ENCODE results near the gene DNAI1. TPM values are rescaled to one million over a fixed set of nuclear protein-coding genes. Genes with fewer than 3 reads are reported as not detected.
"Not testable (repeated sequence)": the region's sequence is repeated elsewhere in the genome, so short reads cannot be mapped to it uniquely, and the experiment has no call there.

Gene DNAI1
- total RNA-seq, 8 experiments from 2014 or later = 0.61 to 11.5 (median 2.4) TPM

DNA sequence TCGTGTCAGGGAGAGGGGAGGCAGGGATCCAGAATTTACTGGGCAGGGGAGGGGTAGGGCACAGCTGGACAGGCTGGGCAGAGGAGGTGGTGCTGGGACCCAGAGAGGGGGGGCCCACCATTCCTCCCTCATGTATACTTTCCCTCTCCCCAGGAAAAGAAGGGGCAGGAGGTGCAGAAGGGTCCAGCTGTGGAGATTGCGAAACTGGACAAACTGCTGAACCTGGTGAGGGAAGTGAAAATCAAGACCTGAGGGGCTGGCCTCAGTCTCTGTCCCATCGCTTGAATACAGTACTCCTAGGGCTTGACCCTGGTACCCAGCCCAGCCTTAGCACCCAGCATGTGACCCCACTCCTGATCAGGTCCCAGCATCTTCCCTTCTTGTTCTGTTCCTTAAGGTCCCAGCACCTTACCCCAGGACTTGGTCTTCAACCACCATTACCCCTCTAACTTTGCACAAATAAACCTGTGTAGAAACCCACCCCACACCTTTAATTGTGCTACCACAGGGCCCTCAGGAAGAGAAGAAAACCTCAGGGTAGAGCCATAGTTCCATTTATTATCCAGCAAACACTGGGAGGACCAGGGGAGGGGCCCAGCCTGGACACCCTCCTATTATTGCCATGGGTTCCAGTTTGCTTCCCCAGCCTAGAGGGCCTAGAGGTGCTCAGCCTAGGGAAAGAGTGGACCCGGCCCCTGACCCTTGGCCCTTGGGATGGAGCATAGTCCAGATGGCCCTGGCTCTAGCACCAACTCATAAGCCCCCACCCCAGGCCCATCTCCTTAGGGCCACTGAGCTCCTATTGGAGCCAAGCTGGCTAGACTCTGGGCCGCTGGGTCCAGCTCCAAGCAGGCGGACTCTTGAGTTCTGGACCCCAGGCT is 62.1 kb downstream of the DNAI1 start:
- ATAC-seq (replicated peaks in 6 of 8) = no peak
- no peak overlapping the region for H3K27ac ChIP-seq
- in situ Hi-C loops (cut with MboI; ENCODE audit: low pct_unique_long_range_greater_than_20kb in 2 of 9, low sequenced_read_pairs in 9 of 9, unreplicated experiment in 9 of 9) = no loop called here
- 100% methylated on average over 1 to 2 of the region's 6 CpGs; no CpG with 5 or more reads in 8 of the 10 experiments for WGBS, 10 experiments
- peaks cover 9 to 14% of the 10 kb centered on the region in 2 donors for H3K4me1 ChIP-seq (replicated peaks in 1 of 2)
- no peak overlapping the region for H3K4me3 ChIP-seq

DNA sequence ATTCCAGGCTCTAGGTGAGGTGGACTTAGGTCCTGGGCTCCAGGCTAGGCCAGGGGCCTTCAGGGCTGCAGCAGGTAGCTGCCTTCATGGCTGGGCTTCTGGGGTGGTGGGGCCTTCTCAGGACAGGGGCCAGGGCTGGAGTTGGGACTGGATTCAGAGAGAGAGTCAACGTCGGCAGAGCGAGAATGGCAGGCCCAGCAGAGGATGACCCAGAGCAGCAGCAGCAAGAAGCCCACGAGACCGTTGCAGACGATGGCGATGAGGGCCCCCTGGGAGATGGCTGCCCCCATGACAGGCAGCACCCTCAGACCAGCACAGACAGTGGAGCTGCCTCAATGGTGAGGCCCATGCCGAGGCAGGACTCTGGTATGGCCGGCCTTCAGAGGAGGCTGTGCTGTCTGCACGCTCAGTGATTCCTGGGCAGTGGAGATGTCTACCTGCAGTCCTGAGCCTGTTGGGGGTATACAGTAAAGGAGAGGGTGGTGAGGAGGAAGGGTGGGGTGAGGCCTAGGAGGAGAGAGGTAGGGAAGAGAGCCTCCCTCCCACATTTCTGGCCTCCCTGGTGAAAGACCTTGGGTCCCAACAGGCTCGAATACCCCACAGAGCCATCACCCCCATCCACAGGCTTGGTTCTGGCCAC is 62.9 kb downstream of the DNAI1 start:
- H3K27ac ChIP-seq = no peak overlapping the region
- ATAC-seq (replicated peaks in 6 of 8) = no peak

DNA sequence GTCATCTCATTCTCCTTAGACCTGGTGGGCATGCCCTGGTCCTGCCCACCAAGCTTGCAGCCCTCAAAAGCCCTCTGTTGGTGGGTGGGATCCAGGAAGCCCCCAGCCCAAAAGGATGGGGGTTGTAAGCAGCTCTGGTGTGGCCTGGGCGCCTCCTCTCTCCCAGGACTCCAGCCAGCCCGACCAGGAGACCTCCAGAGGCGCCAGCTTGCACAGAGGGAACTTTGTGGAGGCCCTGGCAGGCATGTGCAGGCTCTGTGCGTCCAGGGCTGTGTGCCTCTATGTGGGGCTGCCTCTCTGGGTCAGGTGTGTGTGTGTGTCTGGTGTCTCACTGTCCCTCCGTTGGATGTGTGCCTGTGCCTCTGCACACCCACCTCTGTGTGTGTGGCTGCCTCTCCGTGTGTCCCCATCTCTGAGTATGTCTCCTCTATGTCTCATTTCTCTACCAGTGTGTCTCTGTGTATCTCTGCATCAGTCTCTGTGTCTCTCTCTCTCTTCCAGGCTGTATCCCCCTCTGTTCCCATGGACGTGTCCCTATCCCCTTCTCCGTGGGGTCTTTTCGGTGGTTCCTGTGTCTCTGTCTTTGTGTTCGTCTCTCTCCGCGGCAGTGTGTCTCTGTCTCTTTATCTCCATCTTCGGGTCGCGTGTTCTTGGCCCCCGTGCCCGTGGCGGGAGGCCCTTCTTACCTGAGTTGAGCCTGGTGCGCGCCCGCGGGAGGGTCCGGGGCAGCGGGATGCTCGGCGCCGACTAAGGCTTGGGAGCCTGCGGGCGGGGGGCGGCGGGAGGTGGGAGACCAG is 63.7 kb downstream of the DNAI1 start:
- Histone ChIP-seq H3K4me1 (replicated peaks in 1 of 2) (peaks cover 9 to 14% of the 10 kb centered on the region in 2 donors), H3K27ac (peak overlapping the region; percentile 40 to 44), H3K4me3 (peak overlapping the region; percentile 39 to 54 (median 45))
- peak in 1 of 8 experiments; percentile 0 for ATAC-seq (replicated peaks in 6 of 8)
- 0 to 25% (median 12%) methylated on average over 1 to 8 of the region's 31 CpGs; no CpG with 5 or more reads in 7 of the 10 experiments for WGBS, 10 experiments
- in situ Hi-C loops (cut with MboI; ENCODE audit: low pct_unique_long_range_greater_than_20kb in 2 of 9, low sequenced_read_pairs in 9 of 9, unreplicated experiment in 9 of 9) = no loop called here

More for the DNA sequence above, 62.9 kb downstream of the DNAI1 start:
- in situ Hi-C loops (cut with MboI; ENCODE audit: low pct_unique_long_range_greater_than_20kb in 2 of 9, low sequenced_read_pairs in 9 of 9, unreplicated experiment in 9 of 9) = no loop called here
- WGBS, 10 experiments = 87 to 100% (median 94%) methylated on average over 2 to 6 of the region's 11 CpGs; no CpG with 5 or more reads in 7 of the 10 experiments
- peaks cover 9 to 14% of the 10 kb centered on the region in 2 donors for H3K4me1 ChIP-seq (replicated peaks in 1 of 2)
- no peak overlapping the region for H3K4me3 ChIP-seq

GRCh38 chr9:34522971-34523797 is 64.6 kb downstream of the DNAI1 start, which contains the start of gene ENHO:
ENHO (minus strand) TSS chr9:34522990; CDS start chr9:34521695, 1,295 bp downstream.
- 0 to 30% (median 30%) methylated on average over 1 to 3 of the region's 63 CpGs; no CpG with 5 or more reads in 7 of the 10 experiments for WGBS, 10 experiments
- Histone ChIP-seq H3K4me3 (peak within 1 kb of the TSS; percentile 39 to 54 (median 45)), H3K27ac (peak within 1 kb of the TSS; percentile 40 to 44), H3K4me1 (replicated peaks in 1 of 2) (peaks cover 7 to 12% of the 10 kb centered on the region in 2 donors)
- ATAC-seq (replicated peaks in 6 of 8) = peak; percentile 91 to 96 (median 94)
- in situ Hi-C loops (cut with MboI; ENCODE audit: low pct_unique_long_range_greater_than_20kb in 2 of 9, low sequenced_read_pairs in 9 of 9, unreplicated experiment in 9 of 9) = no loop called here

- no peak overlapping the region for H3K4me3 ChIP-seq
- WGBS, 10 experiments = 17 to 100% (median 85%) methylated on average over 1 to 3 of the region's 3 CpGs; no CpG with 5 or more reads in 1 of the 10 experiments
- in situ Hi-C loops (cut with MboI; ENCODE audit: low pct_unique_long_range_greater_than_20kb in 2 of 9, low sequenced_read_pairs in 9 of 9, unreplicated experiment in 9 of 9) = no loop called here
- peaks cover 4 to 11% of the 10 kb centered on the region in 2 donors for H3K4me1 ChIP-seq (replicated peaks in 1 of 2)
- H3K27ac ChIP-seq = no peak overlapping the region
- no peak for ATAC-seq (replicated peaks in 6 of 8)
These were observed 65.7 kb downstream of the DNAI1 start for GRCh38 chr9:34524349-34524748.

DNA sequence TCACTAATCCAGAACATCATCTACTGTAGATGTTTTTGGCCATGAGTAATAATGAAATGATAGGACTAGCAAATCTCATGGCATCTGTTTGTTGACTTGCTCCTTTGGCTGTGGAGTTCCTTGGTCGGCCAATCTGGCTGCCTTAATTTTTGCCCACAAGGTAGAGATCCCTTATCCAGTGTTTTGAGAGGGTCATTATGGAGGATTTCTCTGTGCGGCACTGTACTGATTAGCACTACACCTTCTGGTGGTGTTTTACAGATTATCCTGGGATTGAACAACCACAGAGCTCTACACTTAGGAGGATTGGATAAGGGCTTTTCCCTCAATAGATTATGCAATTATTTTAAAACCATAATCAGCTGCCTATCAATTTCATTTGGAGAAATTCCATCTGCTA is 67.4 kb downstream of the DNAI1 start:
- in situ Hi-C loops (cut with MboI; ENCODE audit: low pct_unique_long_range_greater_than_20kb in 2 of 9, low sequenced_read_pairs in 9 of 9, unreplicated experiment in 9 of 9) = no loop called here
- ATAC-seq (replicated peaks in 6 of 8) = no peak
- no peak overlapping the region for H3K4me3 ChIP-seq
- WGBS, 10 experiments = 0 to 100% (median 63%) methylated on average over 1 to 2 of the region's 2 CpGs; no CpG with 5 or more reads in 2 of the 10 experiments
- H3K4me1 ChIP-seq (replicated peaks in 1 of 2) = peaks cover 4 to 11% of the 10 kb centered on the region in 2 donors
- H3K27ac ChIP-seq = no peak overlapping the region

- ATAC-seq (replicated peaks in 6 of 8); H3K4me1 ChIP-seq (replicated peaks in 1 of 2); in situ Hi-C loops (cut with MboI; ENCODE audit: low pct_unique_long_range_greater_than_20kb in 2 of 9, low sequenced_read_pairs in 9 of 9, unreplicated experiment in 9 of 9); H3K27ac ChIP-seq; H3K4me3 ChIP-seq: not testable (repeated sequence)
- WGBS, 10 experiments = 90% methylated on average over 2 of the region's 8 CpGs; no CpG with 5 or more reads in 9 of the 10 experiments
These were observed 73.4 kb downstream of the DNAI1 start for GRCh38 chr9:34532041-34532440.

DNA sequence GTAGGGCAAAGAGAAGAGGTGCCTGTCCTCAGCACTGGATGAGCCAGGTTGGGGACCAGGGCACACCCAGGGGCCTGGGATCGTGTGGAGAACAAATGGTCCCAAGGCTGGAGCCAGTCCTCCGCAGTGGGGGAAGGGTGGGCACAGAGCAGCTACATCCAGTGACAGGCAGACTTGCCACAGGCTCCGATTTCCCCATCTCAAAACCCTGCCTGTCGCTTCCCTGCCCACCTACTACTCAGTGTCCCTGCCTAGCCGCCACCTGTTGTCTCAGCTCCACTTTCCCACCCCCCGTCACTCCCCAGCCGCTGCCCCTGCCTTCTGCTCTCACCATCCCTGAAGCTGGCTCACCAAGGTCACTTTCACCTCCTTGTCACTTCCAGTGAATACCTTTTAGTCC is 78.1 kb downstream of the DNAI1 start:
- no peak overlapping the region for H3K27ac ChIP-seq
- in situ Hi-C loops (cut with MboI; ENCODE audit: low pct_unique_long_range_greater_than_20kb in 2 of 9, low sequenced_read_pairs in 9 of 9, unreplicated experiment in 9 of 9) = no loop called here
- H3K4me1 ChIP-seq (replicated peaks in 1 of 2) = no peaks in the 10 kb centered on the region
- no peak for ATAC-seq (replicated peaks in 6 of 8)
- 73 to 88% methylated on average over 1 to 2 of the region's 7 CpGs; no CpG with 5 or more reads in 8 of the 10 experiments for WGBS, 10 experiments
- no peak overlapping the region for H3K4me3 ChIP-seq

DNA sequence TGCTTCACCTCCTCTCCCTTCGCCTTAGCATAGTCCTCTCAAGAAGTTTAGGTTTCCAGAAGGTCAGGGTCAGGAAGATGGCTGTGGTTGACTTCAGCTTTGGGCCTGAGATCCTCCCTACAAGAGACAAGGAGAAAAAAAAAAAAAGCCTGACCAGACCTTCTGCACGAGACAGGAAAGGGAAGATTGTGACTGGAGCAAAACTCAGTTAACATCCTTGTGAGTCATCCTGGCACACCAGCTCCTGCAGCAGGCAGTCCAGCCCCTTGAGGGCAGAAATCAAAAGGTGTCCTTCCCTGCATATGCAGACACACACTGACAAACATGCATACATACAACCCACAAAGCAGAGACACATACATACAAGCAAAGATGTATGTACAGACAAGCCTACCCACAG is 82.2 kb downstream of the DNAI1 start:
- in situ Hi-C loops (cut with MboI; ENCODE audit: low pct_unique_long_range_greater_than_20kb in 2 of 9, low sequenced_read_pairs in 9 of 9, unreplicated experiment in 9 of 9) = no loop called here
- Histone ChIP-seq H3K4me1 (replicated peaks in 1 of 2) (no peaks in the 10 kb centered on the region), H3K27ac (no peak overlapping the region), H3K4me3 (no peak overlapping the region)
- peak; percentile 88 to 100 (median 93) for ATAC-seq (replicated peaks in 6 of 8)
- 0 to 80% (median 0%) methylated on average over 1 of the region's 2 CpGs; no CpG with 5 or more reads in 7 of the 10 experiments for WGBS, 10 experiments

DNA sequence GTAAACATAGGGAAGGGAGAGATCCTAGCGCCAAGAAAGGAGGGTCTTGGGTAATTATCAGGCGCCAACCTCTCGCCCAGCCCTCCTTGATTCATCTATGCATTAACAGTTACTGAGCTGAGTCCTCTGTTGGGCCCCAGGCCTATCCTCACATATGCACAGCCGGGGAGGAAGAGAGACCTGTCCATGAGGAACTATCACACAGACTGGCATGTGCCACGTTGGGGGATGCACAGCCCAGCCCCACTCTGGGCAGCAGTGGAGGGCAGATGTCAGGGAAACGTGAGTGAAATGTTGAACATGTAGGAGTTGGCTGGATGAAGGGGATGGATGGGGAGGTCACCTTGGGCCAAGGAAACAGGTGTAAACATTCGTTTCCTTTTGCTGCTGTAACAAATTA is 82.9 kb downstream of the DNAI1 start:
- H3K27ac ChIP-seq = no peak overlapping the region
- ATAC-seq (replicated peaks in 6 of 8) = no peak

DNA sequence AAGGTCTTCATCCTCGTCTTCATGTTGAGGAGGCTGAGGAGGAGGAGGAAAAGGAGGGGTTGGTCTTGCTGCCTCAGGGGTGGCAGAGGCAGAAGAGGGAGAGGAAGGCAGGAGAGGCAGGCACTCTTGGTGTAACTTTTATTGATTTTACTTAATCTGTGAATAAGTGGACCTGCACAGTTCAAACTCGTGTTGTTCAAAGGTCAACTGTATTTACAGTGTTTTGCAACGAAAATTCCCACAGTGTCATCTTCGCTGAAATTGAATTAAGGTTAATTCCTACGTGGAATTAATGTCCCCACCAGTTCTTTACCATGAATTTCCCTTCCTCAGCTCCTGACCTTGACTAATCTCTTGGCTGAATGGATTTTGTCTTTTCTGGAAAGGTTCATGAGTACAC is 85.4 kb downstream of the DNAI1 start:
- in situ Hi-C loops (cut with MboI; ENCODE audit: low pct_unique_long_range_greater_than_20kb in 2 of 9, low sequenced_read_pairs in 9 of 9, unreplicated experiment in 9 of 9) = no loop called here
- H3K4me1 ChIP-seq (replicated peaks in 1 of 2) = peaks cover 2 to 9% of the 10 kb centered on the region in 2 donors
- H3K27ac ChIP-seq = no peak overlapping the region
- WGBS, 10 experiments = 27 to 90% (median 72%) methylated on average over 1 to 5 of the region's 5 CpGs; no CpG with 5 or more reads in 1 of the 10 experiments
- ATAC-seq (replicated peaks in 6 of 8) = no peak
- no peak overlapping the region for H3K4me3 ChIP-seq

More for the DNA sequence above, 82.9 kb downstream of the DNAI1 start:
- H3K4me3 ChIP-seq = no peak overlapping the region
- 36 to 89% (median 70%) methylated on average over 2 to 4 of the region's 7 CpGs; no CpG with 5 or more reads in 5 of the 10 experiments for WGBS, 10 experiments
- H3K4me1 ChIP-seq (replicated peaks in 1 of 2) = no peaks in the 10 kb centered on the region
- in situ Hi-C loops (cut with MboI; ENCODE audit: low pct_unique_long_range_greater_than_20kb in 2 of 9, low sequenced_read_pairs in 9 of 9, unreplicated experiment in 9 of 9) = no loop called here

DNA sequence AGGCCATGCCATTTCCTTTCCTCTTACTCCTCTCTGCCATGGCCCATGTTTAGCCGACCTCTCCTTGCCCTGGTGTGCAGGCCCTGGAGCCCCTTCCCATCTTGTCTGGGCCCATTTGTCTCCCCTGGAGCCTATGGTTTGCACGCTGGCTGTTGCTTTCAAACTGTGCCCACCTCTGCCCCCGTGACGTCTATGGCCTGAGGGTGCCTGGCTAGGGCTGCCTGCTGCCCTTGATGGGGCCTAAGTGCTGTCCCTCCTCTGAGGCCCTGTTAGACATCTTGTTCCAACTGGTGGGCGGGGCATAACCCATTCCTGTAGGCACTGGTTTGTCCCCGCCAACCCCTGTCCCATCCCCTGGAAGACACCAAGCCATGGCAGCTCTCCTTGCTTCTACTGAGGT is 86.9 kb downstream of the DNAI1 start:
- 50 to 100% (median 92%) methylated on average over 1 to 5 of the region's 6 CpGs; no CpG with 5 or more reads in 1 of the 10 experiments for WGBS, 10 experiments
- no peak for ATAC-seq (replicated peaks in 6 of 8)

More for the DNA sequence above, 86.9 kb downstream of the DNAI1 start:
- in situ Hi-C loops (cut with MboI; ENCODE audit: low pct_unique_long_range_greater_than_20kb in 2 of 9, low sequenced_read_pairs in 9 of 9, unreplicated experiment in 9 of 9) = no loop called here
- H3K4me3 ChIP-seq = no peak overlapping the region
- no peak overlapping the region for H3K27ac ChIP-seq
- peaks cover 2 to 9% of the 10 kb centered on the region in 2 donors for H3K4me1 ChIP-seq (replicated peaks in 1 of 2)
